IMR-90 (cell line): ENCODE measurements around the gene HCCS.

Experiments
- POLR2A ChIP-seq: IDR thresholded peaks from 2 replicates; pipeline ENCODE4 v1.6.1; 2012; ENCODE audit warnings: mild to moderate bottlenecking, low read depth, low read length
- TF ChIP-seq, protein P1 (sequence below): fragments of 150-350 bp; IDR thresholded peaks from 2 replicates; pipeline ENCODE4 v1.6.1; 2016; ENCODE audit warnings: low read depth, mild to moderate bottlenecking, low read length, moderate library complexity, borderline replicate concordance

DNA sequence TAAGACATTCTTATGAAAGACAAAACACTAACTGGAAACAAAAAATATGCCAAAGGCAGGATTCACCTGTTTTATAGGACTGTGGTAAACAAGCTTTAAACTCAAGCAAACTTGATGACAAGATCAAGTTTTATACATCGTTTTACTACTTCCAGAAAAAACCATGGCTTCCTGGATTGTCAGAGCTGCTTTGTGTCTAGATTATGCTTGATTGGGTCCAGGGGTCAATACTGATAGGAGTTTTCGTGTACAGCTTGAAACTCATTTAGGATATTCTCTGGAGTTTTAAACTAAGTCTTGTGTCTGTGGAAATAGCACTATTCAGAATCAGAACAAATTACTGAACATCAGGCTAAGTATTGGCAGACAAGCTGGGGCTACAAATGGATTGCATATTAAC is 13.0 kb downstream of the HCCS start:
- no peak for TF ChIP-seq POLR2A
- TF ChIP-seq, protein P1, sequence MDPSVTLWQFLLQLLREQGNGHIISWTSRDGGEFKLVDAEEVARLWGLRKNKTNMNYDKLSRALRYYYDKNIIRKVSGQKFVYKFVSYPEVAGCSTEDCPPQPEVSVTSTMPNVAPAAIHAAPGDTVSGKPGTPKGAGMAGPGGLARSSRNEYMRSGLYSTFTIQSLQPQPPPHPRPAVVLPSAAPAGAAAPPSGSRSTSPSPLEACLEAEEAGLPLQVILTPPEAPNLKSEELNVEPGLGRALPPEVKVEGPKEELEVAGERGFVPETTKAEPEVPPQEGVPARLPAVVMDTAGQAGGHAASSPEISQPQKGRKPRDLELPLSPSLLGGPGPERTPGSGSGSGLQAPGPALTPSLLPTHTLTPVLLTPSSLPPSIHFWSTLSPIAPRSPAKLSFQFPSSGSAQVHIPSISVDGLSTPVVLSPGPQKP, result no peak
